Measurements from ENCODE around the gene SGCA.

The SGCA gene

DNA sequence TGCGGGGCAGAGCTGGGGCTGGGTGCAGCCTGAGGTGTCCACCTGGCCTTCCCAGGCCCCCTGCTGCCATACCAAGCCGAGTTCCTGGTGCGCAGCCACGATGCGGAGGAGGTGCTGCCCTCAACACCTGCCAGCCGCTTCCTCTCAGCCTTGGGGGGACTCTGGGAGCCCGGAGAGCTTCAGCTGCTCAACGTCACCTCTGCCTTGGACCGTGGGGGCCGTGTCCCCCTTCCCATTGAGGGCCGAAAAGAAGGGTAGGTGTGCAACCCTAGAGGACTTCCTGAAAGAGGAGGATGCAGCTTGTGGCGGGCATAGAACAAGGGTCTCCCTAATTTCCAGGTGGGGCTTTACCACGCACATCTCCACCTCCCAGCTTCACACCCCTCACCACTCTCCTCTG lies 2.5 kb downstream of the SGCA start:
- DNase-seq = no peak

DNA sequence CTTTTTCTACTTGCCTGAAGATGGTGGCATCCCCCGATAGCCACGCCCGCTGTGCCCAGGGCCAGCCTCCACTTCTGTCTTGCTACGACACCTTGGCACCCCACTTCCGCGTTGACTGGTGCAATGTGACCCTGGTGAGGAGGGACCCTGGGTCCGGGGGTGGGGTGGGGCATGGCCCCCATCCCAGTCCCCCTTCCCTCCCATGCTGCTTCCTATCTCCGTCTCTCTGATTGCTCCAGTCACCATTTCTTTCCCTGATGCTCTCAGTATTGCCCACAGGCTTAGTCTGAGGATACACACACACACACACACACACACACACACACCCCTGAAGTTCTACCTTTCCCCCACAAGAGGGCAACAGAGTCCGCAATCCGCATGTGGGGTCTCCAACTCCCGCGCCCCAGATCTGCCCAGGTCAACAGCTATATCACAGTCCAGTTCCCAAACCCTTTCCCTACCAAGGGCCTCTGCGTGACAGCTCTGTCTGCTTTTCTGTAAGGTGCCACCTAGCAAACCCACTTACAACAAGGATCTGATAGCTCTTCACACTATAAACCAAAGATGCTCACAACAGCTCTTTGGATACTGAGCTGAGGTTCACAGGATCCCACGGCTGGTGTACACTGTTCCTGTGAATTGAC lies 3.4 kb downstream of the SGCA start:
- DNase-seq = peak; percentile 70

DNA sequence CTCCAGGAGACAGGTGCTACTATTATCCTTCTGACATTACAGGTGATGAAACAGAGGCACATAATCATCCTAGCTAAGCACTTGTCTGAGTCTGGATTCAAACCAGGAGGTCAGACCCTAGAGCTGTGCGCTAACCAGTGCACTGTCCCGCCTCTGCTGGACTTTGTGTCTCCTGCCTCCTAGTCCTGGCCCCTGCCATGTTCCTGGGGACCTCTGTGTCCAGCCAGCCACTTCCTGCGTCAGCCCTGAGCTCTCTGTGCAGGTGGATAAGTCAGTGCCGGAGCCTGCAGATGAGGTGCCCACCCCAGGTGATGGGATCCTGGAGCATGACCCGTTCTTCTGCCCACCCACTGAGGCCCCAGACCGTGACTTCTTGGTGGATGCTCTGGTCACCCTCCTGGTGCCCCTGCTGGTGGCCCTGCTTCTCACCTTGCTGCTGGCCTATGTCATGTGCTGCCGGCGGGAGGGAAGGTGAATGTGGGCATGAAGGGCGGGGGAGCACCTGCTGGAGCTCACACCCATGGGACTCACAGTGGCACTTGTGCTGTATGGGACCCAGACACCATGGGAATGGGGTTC lies 4.2 kb downstream of the SGCA start:
- DNase-seq = no peak

DNA sequence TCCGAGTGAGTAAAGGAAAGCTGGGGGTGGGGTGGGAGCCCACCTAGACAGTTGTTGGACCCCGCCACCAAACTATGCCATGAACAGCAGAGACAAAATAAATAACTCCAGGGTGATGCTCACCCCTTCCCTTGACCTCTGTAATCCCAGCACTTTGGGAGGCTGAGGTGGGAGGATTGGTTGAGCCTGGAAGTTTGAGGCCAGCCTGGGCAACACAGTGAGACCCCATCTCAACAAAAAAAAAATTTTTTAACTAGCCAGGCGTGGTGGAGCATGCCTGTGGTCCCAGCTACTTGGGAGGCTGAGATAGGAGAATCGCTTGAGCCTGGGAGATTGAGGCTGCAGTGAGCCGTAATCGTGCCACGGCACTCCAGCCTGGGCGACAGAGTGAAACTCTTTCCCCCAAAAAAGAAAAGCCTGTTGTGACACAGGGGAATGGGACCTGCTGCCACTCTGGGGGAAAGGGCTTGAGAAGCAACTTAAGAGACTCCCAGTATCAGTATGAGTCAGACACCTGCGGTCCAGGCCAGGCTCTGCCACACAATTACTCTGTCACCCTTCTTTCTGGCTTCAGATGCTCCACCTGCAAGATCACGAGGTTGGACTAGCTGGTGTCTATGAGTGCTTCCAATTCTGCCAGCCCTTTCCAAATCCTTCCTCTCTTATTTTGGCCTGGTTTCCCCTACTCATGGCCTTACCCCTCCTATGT lies 5.0 kb downstream of the SGCA start:
- no peak for DNase-seq

DNA sequence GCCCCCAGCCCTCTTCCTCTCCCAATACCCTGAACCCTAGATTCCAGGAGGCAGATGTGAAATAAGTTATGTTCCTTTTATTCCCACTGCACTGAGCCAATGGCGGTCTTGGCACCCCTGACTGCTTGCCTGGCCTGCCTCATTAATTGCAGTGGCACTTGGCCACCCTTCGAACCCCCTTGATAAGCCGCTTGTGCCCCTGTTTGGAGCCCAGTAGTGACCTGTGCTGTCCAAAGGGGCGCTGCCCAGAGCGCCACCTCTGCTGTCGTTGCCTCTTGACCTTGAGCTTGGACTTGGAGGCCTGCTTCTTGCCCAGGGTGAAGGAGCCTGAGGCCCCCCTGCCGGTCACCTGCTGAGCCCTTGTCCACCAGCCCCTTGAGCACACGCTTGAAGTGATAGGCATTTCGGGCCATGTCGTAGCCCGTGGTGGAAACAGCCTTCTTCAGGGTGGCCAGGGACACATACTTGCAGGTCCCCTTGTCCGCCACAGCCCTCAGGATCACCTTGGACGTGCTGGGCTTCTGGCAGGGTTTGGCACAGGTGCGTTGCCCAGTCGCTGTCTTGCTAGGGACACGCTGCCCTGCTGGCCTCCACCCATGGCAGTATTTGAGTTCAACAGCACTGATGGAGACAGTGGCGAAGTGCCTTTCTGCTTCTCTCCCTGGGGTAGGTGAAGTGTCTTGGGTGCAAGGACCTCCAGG lies 5.7 kb downstream of the SGCA start:
- no peak for DNase-seq

DNA sequence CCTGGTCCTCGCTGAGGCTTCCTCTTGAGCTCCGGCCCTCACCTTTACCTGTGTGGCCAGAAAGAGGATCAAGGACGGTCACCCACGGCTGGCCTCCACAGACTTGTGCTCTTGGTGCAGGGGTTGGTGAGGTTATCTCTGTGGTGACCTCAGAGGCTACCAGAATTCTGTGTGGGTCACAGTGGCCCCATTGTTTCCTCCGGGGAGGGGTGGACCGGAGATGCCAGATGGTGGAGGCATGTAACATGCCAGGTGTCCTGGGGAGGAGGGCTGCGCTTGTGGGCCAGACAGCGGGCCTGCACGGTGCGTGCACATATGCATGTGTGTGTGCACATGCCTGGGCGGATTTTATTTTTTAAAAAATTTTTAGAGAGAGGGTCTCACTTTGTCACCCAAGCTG lies 6.3 kb downstream of the SGCA start:
- no peak for DNase-seq

DNA sequence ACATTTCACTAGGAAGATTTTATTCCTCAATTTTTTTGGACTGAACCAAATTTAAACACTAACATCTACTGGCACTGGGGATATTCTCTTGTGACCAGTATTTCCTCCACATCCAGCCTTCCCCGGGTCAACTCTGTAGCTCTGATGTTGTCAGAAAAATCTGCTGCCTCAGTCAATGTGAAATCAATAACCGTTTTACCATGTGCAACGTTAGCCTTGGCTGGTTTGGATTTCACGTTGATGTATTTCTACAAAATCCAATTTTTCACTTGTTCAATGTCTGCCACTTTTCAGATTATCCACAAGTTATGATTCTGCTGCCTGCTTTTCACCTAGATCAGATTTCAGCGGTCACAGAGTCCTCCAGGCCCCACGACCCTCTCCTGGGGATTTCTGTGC lies 7.1 kb downstream of the SGCA start:
- DNase-seq = no peak

DNA sequence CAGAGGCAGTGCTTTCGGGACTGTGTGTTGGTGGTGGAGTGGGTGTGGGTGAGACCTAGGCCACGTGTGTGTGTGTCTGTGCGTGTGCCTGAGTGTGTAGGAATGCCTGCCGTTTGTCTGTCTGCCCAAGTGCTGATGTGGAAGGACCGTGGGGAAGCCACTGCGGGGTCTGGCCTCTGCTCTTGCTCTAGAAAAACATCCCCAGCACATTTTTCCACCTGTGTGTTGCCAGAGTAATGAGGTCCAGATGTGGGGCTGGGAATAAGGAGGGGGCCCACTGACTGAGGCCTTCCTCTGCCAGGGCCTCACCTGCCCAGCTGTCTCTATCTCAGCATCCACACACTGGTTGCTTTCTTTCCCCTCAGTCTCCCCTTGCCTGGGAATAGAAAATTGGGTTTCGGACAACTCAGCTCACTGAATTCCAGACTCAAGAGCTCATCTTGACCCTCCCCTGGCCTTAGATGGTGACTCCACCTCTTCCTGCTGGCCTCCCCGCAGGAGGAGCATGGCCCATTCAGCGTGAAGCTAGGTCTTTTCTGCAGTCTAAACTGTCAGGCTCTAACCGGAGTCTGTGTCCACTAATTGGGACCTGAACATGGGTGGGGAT lies 7.6 kb downstream of the SGCA start:
- no peak for DNase-seq

DNA sequence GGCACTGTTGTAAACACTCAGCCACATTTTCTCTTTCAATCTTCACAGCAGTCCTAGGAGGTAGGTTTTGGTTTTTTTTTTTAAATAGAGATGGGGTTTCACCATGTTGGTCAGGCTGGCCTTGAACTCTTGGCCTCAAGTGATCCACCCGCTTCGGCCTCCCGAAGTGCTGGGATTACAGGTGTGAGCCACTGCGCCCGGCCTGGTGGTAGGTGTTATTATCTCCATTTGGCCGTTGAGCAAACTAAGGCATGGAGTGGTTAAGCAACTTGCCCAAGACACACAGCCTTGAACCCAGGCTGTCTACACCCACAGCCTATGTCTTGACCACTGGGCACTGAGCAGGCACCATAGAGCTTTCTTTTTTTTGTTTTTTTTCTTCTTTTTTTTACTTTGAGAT lies 8.6 kb downstream of the SGCA start:
- no peak for DNase-seq

DNA sequence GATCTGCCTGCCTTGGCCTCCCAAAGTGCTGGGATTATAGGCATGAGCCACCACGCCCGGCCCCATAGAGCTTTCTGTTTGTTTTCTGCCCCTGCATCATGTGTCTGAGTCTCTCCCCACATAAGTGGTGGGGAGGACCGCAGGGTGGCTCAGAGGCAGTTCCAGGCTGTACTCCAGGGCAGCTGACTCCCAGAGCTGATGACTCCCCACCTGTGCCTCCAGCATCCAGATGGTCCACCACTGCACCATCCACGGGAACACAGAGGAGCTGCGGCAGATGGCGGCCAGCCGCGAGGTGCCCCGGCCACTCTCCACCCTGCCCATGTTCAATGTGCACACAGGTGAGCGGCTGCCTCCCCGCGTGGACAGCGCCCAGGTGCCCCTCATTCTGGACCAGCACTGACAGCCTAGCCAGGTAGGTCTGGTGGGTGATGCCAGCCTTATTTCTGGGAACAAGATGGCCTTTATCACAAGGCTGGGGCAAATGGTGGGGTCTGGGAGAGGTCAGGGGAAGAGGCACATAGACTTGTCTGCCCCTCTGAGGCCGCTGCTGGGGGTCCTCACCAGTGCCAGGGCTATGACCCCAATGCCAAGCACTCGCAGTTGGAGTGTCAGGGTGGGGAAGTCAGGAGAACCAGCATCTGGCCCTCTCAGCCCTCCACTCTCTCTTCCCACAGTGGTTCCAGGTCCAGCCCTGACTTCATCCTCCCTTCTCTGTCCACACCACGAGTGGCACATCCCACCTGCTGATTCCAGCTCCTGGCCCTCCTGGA lies 9.4 kb downstream of the SGCA start:
- DNase-seq = peak; percentile 84

DNA sequence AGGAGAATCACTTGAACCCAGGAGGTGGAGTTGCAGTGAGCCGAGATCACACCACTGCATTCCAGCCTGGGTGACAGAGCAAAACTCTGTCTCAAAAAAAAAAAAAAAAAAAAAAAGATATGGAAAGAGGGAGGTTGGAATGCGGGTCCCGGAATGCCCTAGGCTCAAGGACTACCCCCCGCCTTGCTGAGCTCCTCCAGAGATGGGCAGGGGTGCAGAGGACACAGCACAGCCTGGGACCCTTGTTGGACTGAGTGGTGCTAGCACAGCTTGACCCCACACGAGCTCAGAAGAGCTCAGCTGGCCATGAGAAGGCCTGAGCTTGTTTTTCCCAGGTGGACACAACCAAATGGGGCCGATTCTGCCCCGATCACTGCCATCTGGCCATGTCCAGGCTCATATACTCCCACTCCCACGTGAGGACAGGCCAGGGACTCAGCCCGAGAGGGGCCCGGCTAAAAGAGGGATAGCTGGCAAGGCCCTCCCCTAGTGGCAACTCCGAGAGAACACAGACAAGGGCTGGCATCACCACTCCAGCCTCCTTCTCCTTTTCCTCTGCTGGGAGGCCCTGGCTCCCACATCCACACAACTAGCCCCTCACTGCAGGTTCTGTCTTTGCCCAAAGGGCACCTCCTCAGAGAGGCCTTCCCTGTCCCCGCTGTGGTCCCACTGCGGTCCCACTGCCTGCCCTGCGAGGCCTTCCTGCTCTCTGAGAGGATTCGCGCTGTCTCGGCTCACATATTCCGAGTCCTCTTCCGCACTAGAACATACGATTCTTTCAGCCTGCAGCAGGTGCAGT lies 11.0 kb downstream of the SGCA start:
- DNase-seq = no peak

DNA sequence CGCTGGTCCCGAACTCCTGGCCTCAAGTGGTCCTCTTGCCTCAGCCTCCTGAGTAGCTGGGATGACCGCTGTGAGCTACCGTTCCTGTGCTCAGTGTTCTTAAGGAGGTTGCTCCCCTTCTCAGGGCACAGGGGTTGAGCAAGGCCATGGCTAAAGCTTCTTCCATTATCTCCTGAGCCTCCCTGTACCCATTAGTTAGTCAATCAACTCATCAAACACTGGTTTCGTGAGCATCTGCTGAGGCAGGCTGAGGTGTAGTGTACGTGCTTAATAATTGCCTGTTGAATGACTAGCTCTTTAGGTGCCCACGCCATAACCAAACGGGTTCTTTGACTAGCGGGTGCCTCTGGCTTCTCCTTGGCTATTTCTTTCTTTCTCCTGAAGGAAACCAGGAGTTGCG lies 11.7 kb downstream of the SGCA start:
- DNase-seq = no peak

DNA sequence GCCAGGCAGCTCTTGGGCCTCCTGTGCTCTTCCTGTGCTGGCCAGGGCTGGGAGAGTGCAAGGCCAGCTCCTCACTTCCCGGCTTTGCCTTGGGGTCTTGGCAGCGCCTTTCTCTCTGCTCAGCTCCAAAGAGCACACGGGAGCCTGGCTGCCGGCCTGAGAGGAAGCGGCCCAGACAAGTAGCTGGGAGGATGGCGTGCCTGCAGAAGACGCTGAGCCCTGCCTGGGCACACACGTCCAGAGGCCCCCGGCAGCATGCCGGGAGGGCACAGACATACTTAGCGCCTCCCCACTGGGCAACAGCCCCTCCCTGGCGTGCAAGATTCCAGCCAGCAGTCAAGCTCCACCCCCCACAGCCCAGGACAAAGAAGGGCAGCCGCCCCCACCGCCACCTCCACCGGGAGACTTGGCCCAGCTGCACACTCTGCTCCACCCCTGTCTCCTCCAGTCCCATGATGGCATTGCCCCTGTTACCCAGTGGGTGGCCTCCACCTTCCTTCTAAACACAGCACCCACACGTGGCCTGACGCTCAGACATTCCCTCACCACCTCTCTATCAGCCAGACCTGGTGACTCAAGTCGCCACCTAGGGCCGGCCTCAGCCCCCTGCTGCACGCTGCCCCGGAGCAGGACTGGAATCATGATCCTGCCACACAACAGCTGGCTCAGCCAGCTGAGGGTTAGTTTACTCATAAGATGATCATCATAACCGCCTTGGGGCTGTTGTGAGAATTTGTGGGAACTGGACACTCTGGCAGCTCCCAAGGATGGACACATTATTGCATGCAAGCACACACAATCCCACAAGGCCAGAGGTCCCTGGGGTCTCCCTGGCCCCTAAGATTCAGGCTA lies 12.4 kb downstream of the SGCA start:
- DNase-seq = peak; percentile 57

DNA sequence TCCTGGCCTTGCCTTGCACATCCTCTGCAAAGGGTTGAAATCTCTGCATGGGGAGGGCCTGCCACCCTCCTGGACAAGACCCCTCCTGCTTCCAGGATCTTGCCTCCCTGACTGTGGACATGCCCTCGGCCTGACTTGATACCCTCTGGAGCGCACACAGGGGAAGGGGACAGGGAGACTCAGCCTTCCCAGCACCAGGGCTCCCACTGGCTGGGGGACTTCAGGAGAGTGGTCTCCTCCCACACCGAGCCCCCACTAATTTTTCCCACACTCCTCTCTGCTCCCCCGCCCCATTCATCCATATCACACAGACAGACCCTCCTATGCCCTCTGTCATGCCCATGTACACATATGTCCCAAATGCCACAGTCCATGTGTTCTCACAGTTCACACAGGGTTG lies 14.3 kb downstream of the SGCA start:
- no peak for DNase-seq

DNA sequence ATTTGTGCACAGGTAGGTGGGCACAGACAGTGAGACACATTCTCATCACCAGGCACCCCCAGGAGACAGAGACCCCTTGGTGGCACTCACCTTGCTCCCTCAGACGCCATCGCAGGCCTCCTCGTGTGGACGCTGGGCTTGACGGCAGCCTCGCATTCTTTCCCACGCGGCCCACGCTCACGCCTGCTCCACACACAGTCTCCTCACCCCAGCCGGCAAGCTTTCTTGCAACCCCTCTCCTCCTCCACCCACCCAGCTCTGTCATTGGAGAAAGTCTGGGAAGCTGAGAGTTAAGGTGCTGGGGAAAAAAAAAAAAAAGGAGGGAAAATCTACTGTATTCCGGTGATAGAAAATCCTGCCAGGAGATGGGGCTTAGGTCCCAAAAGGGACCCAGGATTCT lies 14.8 kb downstream of the SGCA start:
- DNase-seq = no peak

DNA sequence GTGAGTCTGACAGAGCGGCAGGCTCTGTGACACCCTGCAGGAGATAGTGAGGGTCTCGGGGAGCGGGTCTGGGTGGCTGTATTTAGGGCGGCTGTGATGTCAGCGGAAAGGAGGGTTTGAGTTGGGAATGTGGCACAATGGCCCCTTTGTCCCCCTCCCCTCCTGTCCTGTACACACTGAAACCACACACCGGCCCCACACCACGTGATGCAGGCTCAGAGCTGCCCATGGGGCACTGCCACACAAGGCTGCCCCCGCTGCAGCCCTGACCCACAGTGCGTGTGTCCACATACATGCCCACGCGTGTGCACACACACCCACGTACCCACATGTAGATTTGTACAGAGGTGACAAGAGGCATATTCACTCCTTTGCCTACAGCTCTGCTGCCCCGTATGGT lies 15.3 kb downstream of the SGCA start:
- DNase-seq = no peak

DNA sequence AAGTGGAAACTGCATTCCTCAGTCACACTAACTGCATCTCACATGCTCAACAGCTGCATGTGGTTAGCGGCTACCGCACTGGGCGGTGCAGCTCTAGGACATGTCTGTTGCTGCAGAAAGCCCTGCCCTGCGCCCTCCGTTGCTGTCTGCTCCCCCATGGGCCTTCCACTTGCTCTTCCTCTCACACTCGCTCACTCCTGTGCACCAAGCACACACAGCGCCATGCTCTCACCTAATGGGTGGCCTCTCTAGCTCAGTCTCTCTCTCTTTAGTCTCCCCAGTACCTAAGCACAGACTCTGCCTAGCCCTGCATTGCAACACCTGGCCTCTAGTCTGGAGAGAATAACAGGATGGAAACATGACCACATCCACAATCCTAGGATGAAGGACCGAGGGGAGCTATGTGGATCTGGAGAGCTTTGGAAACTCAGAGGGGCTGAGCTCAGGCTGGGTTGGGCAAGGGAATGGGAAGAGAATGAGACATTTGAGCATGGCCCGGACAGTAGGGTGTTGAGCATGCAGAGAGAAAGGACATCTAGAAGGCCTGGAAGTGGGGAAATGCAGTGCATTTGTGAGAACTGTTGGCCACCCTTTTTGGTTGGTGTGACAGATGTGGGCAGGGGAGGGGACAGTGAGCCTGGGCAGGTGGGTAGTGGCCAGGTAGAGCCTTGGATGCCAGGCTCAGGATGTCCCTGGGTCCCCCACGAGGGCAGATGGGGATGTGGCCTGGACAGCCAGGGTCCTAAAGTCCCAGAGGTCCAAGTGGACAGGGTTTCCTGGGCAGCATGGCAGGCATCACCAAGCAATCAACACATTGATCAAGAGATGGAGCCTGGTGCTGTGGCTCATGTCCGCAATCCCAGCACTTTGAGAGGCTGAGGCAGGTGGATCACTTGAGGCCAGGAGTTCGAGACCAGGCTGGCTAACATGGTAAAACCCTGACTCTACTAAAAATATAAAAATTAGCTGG lies 16.1 kb downstream of the SGCA start:
- DNase-seq = no peak

DNA sequence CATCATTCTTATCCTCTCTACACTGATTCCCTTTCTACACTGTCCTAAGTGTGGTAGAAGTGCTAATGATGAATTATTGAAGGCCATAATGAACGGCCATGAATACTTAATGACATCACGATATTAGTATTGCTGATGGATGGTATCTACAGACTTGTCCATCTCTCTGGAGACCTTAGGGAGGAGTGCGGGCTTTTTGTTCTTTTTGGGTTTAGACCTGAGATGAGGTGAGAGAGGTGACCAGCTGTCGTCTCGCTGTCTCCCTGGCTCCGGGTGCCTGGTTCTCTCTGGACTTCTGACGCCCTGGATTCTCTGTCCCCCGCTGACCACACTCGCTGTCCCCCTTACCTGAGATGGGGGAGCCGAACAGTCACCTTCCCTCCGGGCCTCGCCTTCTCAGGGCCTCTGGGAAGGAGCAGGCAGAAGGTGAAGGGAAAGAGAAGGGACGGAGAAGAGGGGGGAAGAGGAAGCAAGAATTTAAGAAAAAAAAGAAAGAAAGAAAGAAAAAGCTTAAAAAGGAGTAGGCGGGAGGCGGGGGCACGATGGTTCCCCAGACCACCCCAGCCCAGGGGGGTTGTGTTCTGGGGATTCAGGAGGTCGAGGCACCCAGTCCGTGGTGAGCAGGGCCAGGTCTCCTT lies 17.1 kb downstream of the SGCA start:
- DNase-seq = no peak

DNA sequence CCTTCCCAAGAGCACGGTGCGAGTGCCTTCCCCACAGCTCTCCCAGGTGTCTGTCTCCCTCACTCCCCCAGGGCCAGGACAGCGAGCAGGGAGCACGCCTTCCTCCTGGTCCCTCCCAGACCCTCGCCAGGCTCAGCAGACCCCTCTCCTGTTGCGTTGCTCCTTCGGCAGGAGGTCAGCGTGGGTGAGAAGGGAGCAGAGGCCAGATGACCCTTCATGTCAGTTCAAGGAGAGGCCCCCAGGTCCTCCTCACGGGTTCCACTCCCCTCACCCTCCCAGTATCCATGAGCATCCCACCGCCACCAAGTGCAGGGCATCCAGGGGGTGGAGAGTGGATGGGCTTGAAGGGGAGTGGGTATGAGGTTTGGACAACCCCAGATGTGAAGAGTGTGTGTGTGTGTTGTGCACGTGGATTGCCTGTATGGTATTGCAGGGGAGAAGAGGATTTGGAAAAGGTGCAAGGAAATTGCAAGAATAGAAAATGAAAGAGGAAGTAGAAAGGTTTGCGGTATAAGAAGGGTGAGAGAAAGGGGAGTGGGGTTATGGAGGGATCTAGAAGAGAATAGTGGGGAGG lies 17.7 kb downstream of the SGCA start:
- DNase-seq = no peak
